BE2C (cell line): ENCODE results near the gene DDX27.

Experiments
- DNase-seq: peaks from one replicate; pipeline ENCODE4 v3.0.0-alpha.2; 2020
- H3K27me3 ChIP-seq: fragments of 250-450 bp; sonication (Bioruptor Pico); 2 replicates; pipeline ENCODE4 v1.5.1; 2020; ENCODE audit warnings: mild to moderate bottlenecking
- H3K36me3 ChIP-seq: fragments of 250-450 bp; sonication (Bioruptor Pico); 2 replicates; pipeline ENCODE4 v1.5.1; 2020; ENCODE audit warnings: mild to moderate bottlenecking
- H3K4me1 ChIP-seq: fragments of 250-450 bp; sonication (Bioruptor Pico); 2 replicates; pipeline ENCODE4 v1.5.1; 2020
- H3K4me3 ChIP-seq: 2 replicates; pipeline ENCODE4 v1.5.1; 2011; ENCODE audit warnings: low read depth, low read length
- H3K9me3 ChIP-seq: fragments of 250-450 bp; sonication (Bioruptor Pico); 2 replicates; pipeline ENCODE4 v1.5.1; 2020
- CTCF ChIP-seq: IDR thresholded peaks from 2 replicates; pipeline ENCODE4 v1.5.1; 2012; ENCODE audit warnings: mild to moderate bottlenecking, low read depth, low read length

The DDX27 gene

GRCh38 chr20:49283703-49284625 is 64.7 kb downstream of the DDX27 start:
- no peaks in the 10 kb centered on the region for H3K27me3 ChIP-seq
- H3K9me3 ChIP-seq, result no peaks in the 10 kb centered on the region
- peaks cover 100% of the 10 kb centered on the region for H3K36me3 ChIP-seq
- no peak for TF ChIP-seq CTCF
- peak overlapping the region; percentile 97 for H3K4me3 ChIP-seq
- H3K4me1 ChIP-seq, result peaks cover 18% of the 10 kb centered on the region
- DNase-seq, result no peak

DNA sequence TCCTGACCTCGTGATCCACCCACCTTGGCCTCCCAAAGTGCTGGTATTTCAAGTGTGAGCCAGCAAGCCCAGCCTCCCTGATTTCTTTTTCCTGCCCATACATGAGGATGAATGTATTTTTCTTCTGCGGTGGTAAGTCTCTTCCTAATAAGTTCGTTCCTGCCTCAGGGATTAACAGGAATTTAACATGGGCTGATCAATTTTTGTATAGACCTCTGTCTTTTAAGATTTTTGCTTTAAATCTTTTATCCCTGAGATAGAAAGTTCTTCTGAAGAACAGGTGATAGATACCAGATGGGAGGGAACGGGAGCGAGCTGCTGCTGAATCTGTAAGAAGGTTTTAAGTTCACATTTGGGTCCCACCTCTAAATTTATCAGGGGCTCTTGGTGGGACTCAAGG is 65.6 kb downstream of the DDX27 start:
- Histone ChIP-seq H3K4me3 (peak overlapping the region; percentile 31), H3K36me3 (peaks cover 100% of the 10 kb centered on the region), H3K27me3 (no peaks in the 10 kb centered on the region), H3K4me1 (peaks cover 18% of the 10 kb centered on the region), H3K9me3 (no peaks in the 10 kb centered on the region)
- DNase-seq, result no peak
- no peak for TF ChIP-seq CTCF

GRCh38 chr20:49285233-49285668 is 66.0 kb downstream of the DDX27 start:
- peaks cover 100% of the 10 kb centered on the region for H3K36me3 ChIP-seq
- peaks cover 18% of the 10 kb centered on the region for H3K4me1 ChIP-seq
- no peak for TF ChIP-seq CTCF
- no peaks in the 10 kb centered on the region for H3K9me3 ChIP-seq
- H3K4me3 ChIP-seq, result peak overlapping the region; percentile 31
- no peaks in the 10 kb centered on the region for H3K27me3 ChIP-seq
- DNase-seq, result no peak

DNA sequence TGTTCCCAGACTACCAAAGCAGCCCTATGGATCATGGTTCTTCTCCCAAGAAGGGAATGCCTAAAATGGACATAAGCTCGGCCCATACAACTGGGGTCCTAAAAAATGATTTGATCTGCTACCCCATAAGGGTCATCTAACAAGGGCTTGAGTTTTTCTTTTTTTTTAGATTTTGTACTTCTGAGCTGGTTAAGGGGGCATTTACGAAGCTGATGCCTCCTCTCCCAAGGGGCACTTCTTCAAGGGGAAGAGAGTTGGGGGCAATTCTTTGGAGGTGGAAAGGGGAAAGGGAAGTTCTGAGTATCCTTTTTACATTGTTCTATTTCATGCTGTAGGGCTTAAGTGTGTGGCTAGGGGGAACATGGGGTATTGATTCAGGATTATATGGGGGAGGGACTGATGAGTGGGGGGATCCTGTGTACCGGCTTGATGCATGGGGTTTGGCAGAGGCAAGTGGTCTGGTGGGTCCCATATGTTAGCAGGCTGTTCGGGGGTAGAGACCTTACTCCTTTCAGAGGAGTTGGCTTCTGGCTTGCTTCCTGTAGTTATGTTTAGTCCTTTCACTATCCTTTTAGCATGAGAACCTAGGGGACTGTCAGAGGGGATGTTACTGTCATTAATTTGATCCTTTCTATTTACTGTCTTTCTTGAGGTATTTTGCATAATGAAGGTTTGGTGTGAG is 66.7 kb downstream of the DDX27 start:
- no peak for TF ChIP-seq CTCF
- no peaks in the 10 kb centered on the region for H3K27me3 ChIP-seq
- no peaks in the 10 kb centered on the region for H3K9me3 ChIP-seq
- no peak for DNase-seq
- H3K36me3 ChIP-seq, result peaks cover 100% of the 10 kb centered on the region
- H3K4me1 ChIP-seq, result peaks cover 18% of the 10 kb centered on the region
- peak overlapping the region; percentile 31 for H3K4me3 ChIP-seq

- H3K4me3 ChIP-seq, result no peak overlapping the region
These were observed 67.7 kb downstream of the DDX27 start for GRCh38 chr20:49286689-49287551.

More at GRCh38 chr20:49286689-49287551, 67.7 kb downstream of the DDX27 start:
- peaks cover 18% of the 10 kb centered on the region for H3K4me1 ChIP-seq
- TF ChIP-seq CTCF, result no peak
- H3K36me3 ChIP-seq, result peaks cover 100% of the 10 kb centered on the region
- no peak for DNase-seq
- H3K27me3 ChIP-seq, result no peaks in the 10 kb centered on the region
- no peaks in the 10 kb centered on the region for H3K9me3 ChIP-seq
